Aortic smooth muscle cell (primary cell): ENCODE measurements around the gene SPAG17. TPM values are rescaled to one million over a fixed set of nuclear protein-coding genes. Genes with fewer than 3 reads are reported as not detected.

Experiments
- total RNA-seq: library from RNA; depleted of rRNA; stranded (reverse); fragments of >200 nt; gene quantifications from 2 replicates; pipeline ENCODE4 v1.2.3, GENCODE V29; 2014

SPAG17 gene
- not detected in 2 replicates for total RNA-seq

GRCh38 chr1:118185084-118185832 is at the start of gene SPAG17:
Gene SPAG17, minus strand, starts transcription at chr1:118185228. Its CDS starts 71 bp downstream, at chr1:118185157.

GRCh38 chr1:117929343-117930172 is 255.5 kb downstream of the SPAG17 start, which contains the start of the genes GDAP2 and WDR3:
Gene GDAP2, minus strand, starts transcription at chr1:117929621. Its CDS starts 9,264 bp downstream, at chr1:117920357.
Gene WDR3, plus strand, starts transcription at chr1:117929739. Its CDS starts 3,581 bp downstream, at chr1:117933320.

